HG02938 (cell line): ENCODE measurements around the gene SNAP25.

ENCODE experiments used
- ATAC-seq: cut with Tn5 transposase; IDR thresholded peaks from one replicate; pipeline ENCODE4 v1.9.1; 2021; ENCODE audit warnings: mild to moderate bottlenecking, moderate library complexity; ENCODE audit not compliant: unreplicated experiment

The SNAP25 gene

GRCh38 chr20:10300582-10301446 lies 82.2 kb downstream of the SNAP25 start:
- no peak for ATAC-seq

- no peak for ATAC-seq
These were observed 85.2 kb downstream of the SNAP25 start for GRCh38 chr20:10303852-10304251.

- ATAC-seq, result no peak
These were observed 85.9 kb downstream of the SNAP25 start for GRCh38 chr20:10304471-10305046.

GRCh38 chr20:10306440-10307358 lies 88.1 kb downstream of the SNAP25 start:
- ATAC-seq, result no peak

GRCh38 chr20:10307359-10307735 lies 88.7 kb downstream of the SNAP25 start:
- ATAC-seq, result no peak

GRCh38 chr20:10308652-10309051 lies 90.0 kb downstream of the SNAP25 start:
- ATAC-seq, result no peak

- no peak for ATAC-seq
These were observed 90.7 kb downstream of the SNAP25 start for GRCh38 chr20:10309326-10309725.

- ATAC-seq, result no peak
These were observed 93.5 kb downstream of the SNAP25 start for GRCh38 chr20:10312111-10312510.

GRCh38 chr20:10313215-10313614 lies 94.6 kb downstream of the SNAP25 start:
- no peak for ATAC-seq

- ATAC-seq, result no peak
These were observed 95.1 kb downstream of the SNAP25 start for GRCh38 chr20:10313701-10314100.

GRCh38 chr20:10314198-10314597 lies 95.6 kb downstream of the SNAP25 start:
- no peak for ATAC-seq

GRCh38 chr20:10315138-10315537 lies 96.5 kb downstream of the SNAP25 start:
- no peak for ATAC-seq

GRCh38 chr20:10316582-10316981 lies 98.0 kb downstream of the SNAP25 start:
- ATAC-seq, result no peak

GRCh38 chr20:10318291-10319024 lies 99.8 kb downstream of the SNAP25 start:
- ATAC-seq, result no peak

GRCh38 chr20:10319855-10320254 lies 101.2 kb downstream of the SNAP25 start:
- no peak for ATAC-seq

- ATAC-seq, result no peak
These were observed 102.6 kb downstream of the SNAP25 start for GRCh38 chr20:10321138-10321717.

GRCh38 chr20:10322073-10323012 lies 103.7 kb downstream of the SNAP25 start:
- no peak for ATAC-seq

- ATAC-seq, result no peak
These were observed 105.1 kb downstream of the SNAP25 start for GRCh38 chr20:10323729-10324128.

GRCh38 chr20:10324198-10324847 lies 105.7 kb downstream of the SNAP25 start:
- no peak for ATAC-seq
